IMR-90 (cell line): ENCODE measurements around the gene SCTR. TPM values are rescaled to one million over a fixed set of nuclear protein-coding genes. Genes with fewer than 3 reads are reported as not detected.

Experiments
- ATAC-seq: fragments of 200-7000 bp; cut with Tn5 transposase; 2 replicates; pipeline ENCODE4 v1.9.1; 2020; ENCODE audit warnings: low read depth, mild to moderate bottlenecking, moderate library complexity
- BruUV-seq: library from RNA; stranded (reverse); fragments of 400-500 nt; replicated peaks from 2 replicates; lab custom pipeline; 2021; lab: Mats Ljungman, UMichigan
- CTCF ChIA-PET: fragments of 300-600 bp; formaldehyde crosslinking; extraction: SDS; loops from one replicate; lab custom pipeline; 2021; ENCODE audit warnings: antibody characterized with exemption; lab: Yijun Ruan, JAX
- POLR2A ChIA-PET: fragments of 300-600 bp; sonication (Branson Sonifier 250); formaldehyde crosslinking; loops from one replicate; lab custom pipeline; 2022; ENCODE audit warnings: antibody characterized with exemption; ENCODE audit not compliant: unreplicated experiment; lab: Charles Lee
- DNase-seq: peaks from one replicate; pipeline ENCODE4 v3.0.0; 2013
- H2AFZ ChIP-seq: replicated peaks from 2 replicates; pipeline ENCODE3; 2013; ENCODE audit warnings: low read length, mild to moderate bottlenecking; ENCODE audit not compliant: poor library complexity
- H2AK5ac ChIP-seq: 2 replicates; pipeline ENCODE4 v1.6.1; 2013; ENCODE audit warnings: low read depth, low read length, inconsistent platforms
- H2AK9ac ChIP-seq: replicated peaks from 2 replicates; pipeline ENCODE3; 2013; ENCODE audit warnings: mild to moderate bottlenecking, low read depth, low read length, moderate library complexity; ENCODE audit not compliant: poor library complexity
- H2BK120ac ChIP-seq: 2 replicates; pipeline ENCODE4 v1.6.1; 2013; ENCODE audit warnings: low read depth, low read length, inconsistent platforms
- H2BK15ac ChIP-seq: 3 replicates; pipeline ENCODE4 v1.6.1; 2013; ENCODE audit warnings: low read depth, low read length, inconsistent platforms
- H2BK20ac ChIP-seq: 2 replicates; pipeline ENCODE4 v1.6.1; 2013; ENCODE audit warnings: low read depth, mild to moderate bottlenecking, inconsistent platforms, low read length, moderate library complexity
- H2BK5ac ChIP-seq: 2 replicates; pipeline ENCODE4 v1.6.1; 2013; ENCODE audit warnings: mild to moderate bottlenecking, low read depth, low read length, inconsistent platforms; ENCODE audit not compliant: poor library complexity, severe bottlenecking
- H3K14ac ChIP-seq: replicated peaks from 2 replicates; pipeline ENCODE4 v1.6.1; 2013; ENCODE audit warnings: low read depth, low read length, inconsistent platforms
- H3K18ac ChIP-seq: 2 replicates; pipeline ENCODE4 v1.6.1; 2013; ENCODE audit warnings: low read depth, low read length, control low read depth
- H3K23ac ChIP-seq: 2 replicates; pipeline ENCODE4 v1.6.1; 2013; ENCODE audit warnings: low read depth, low read length, inconsistent platforms
- H3K27ac ChIP-seq: 2 replicates; pipeline ENCODE4 v1.5.1; 2013; ENCODE audit warnings: mild to moderate bottlenecking, control low read depth, low read length; ENCODE audit not compliant: insufficient read depth
- H3K27me3 ChIP-seq: 2 replicates; pipeline ENCODE4 v1.6.1; 2013; ENCODE audit warnings: low read length; ENCODE audit not compliant: control insufficient read depth, insufficient read depth
- H3K36me3 ChIP-seq: 2 replicates; pipeline ENCODE4 v1.6.1; 2013; ENCODE audit warnings: low read length, mixed read lengths; ENCODE audit not compliant: control insufficient read depth, insufficient read depth
- H3K4ac ChIP-seq: 2 replicates; pipeline ENCODE4 v1.6.1; 2013; ENCODE audit warnings: low read depth, low read length, inconsistent platforms
- H3K4me1 ChIP-seq: 2 replicates; pipeline ENCODE4 v1.6.1; 2013; ENCODE audit warnings: low read length, mixed read lengths; ENCODE audit not compliant: control insufficient read depth, insufficient read depth
- H3K4me2 ChIP-seq: 2 replicates; pipeline ENCODE4 v1.6.1; 2013; ENCODE audit warnings: low read depth, mild to moderate bottlenecking, control low read depth, low read length, moderate library complexity
- H3K4me3 ChIP-seq: 2 replicates; pipeline ENCODE4 v1.5.1; 2013; ENCODE audit warnings: low read depth, mild to moderate bottlenecking, control low read depth, low read length, moderate library complexity; ENCODE audit not compliant: insufficient read depth
- H3K56ac ChIP-seq: 2 replicates; pipeline ENCODE4 v1.6.1; 2013; ENCODE audit warnings: low read length, inconsistent platforms; ENCODE audit not compliant: insufficient read depth; ENCODE audit errors: extremely low read depth
- H3K79me1 ChIP-seq, 2 experiments: 2 replicates each; pipeline ENCODE4 v1.6.1; 2013; ENCODE audit warnings: low read length in 2 of 2, inconsistent platforms in 1 of 2, low read depth in 1 of 2
- H3K9ac ChIP-seq: 2 replicates; pipeline ENCODE4 v1.6.1; 2013; ENCODE audit warnings: low read depth, low read length, control low read depth
- H3K9me1 ChIP-seq: 2 replicates; pipeline ENCODE4 v1.6.1; 2013; ENCODE audit warnings: low read length, inconsistent platforms; ENCODE audit not compliant: insufficient read depth
- H3K9me3 ChIP-seq: 2 replicates; pipeline ENCODE4 v1.6.1; 2013; ENCODE audit warnings: low read length; ENCODE audit not compliant: control insufficient read depth, insufficient read depth
- H4K20me1 ChIP-seq: 2 replicates; pipeline ENCODE4 v1.6.1; 2013; ENCODE audit warnings: low read length, inconsistent platforms; ENCODE audit not compliant: insufficient read depth
- H4K5ac ChIP-seq: 2 replicates; pipeline ENCODE4 v1.6.1; 2013; ENCODE audit warnings: mild to moderate bottlenecking, low read depth, low read length, control low read depth
- H4K8ac ChIP-seq, 2 experiments: 2 replicates each; pipeline ENCODE4 v1.6.1; 2013; ENCODE audit warnings: low read depth in 2 of 2, low read length in 2 of 2, control low read depth in 1 of 2, inconsistent platforms in 1 of 2
- H4K91ac ChIP-seq: 2 replicates; pipeline ENCODE4 v1.6.1; 2013; ENCODE audit warnings: low read depth, low read length, inconsistent platforms; ENCODE audit not compliant: insufficient read depth
- BHLHE40 ChIP-seq: fragments of 150-350 bp; IDR thresholded peaks from 2 replicates; pipeline ENCODE4 v1.6.1; 2016; ENCODE audit warnings: mild to moderate bottlenecking, low read depth, low read length
- CHD1 ChIP-seq: IDR thresholded peaks from 2 replicates; pipeline ENCODE4 v1.6.1; 2012; ENCODE audit warnings: low read depth, low read length, improper control_type of control experiment
- CTCF ChIP-seq: conservative IDR thresholded peaks from 2 replicates; pipeline ENCODE4 v1.5.1; 2012; ENCODE audit warnings: mild to moderate bottlenecking, low read depth, low read length, improper control_type of control experiment
- ELK1 ChIP-seq: fragments of 150-350 bp; IDR thresholded peaks from 2 replicates; pipeline ENCODE4 v1.6.1; 2016; ENCODE audit warnings: low read depth, mild to moderate bottlenecking, low read length, moderate library complexity, borderline replicate concordance
- MAFK ChIP-seq: IDR thresholded peaks from 2 replicates; pipeline ENCODE4 v1.6.1; 2012; ENCODE audit warnings: low read depth, low read length, improper control_type of control experiment
- MAZ ChIP-seq: IDR thresholded peaks from 2 replicates; pipeline ENCODE4 v1.6.1; 2012; ENCODE audit warnings: low read depth, mild to moderate bottlenecking, low read length, improper control_type of control experiment, moderate library complexity, borderline replicate concordance
- MXI1 ChIP-seq: IDR thresholded peaks from 2 replicates; pipeline ENCODE4 v1.6.1; 2012; ENCODE audit warnings: low read depth, mild to moderate bottlenecking, low read length, moderate library complexity, borderline replicate concordance
- NFE2L2 ChIP-seq: fragments of 150-350 bp; IDR thresholded peaks from 2 replicates; pipeline ENCODE4 v1.6.1; 2016; ENCODE audit warnings: low read depth, mild to moderate bottlenecking, low read length
- RFX5 ChIP-seq: IDR thresholded peaks from 2 replicates; pipeline ENCODE4 v1.8.0; 2012; ENCODE audit warnings: low read depth, mild to moderate bottlenecking, low read length, moderate library complexity
- SMC3 ChIP-seq: fragments of 150-350 bp; IDR thresholded peaks from 2 replicates; pipeline ENCODE4 v1.6.1; 2016; ENCODE audit warnings: low read depth, mild to moderate bottlenecking, antibody characterized with exemption, low read length, moderate library complexity
- WGBS, 2 experiments: methylation state at CpG; one replicate each; pipeline versions ENCODE4 v1.1.5 to v1.1.7; 2013; ENCODE audit warnings: missing lambda C conversion rate in 2 of 2; ENCODE audit not compliant: insufficient read length in 1 of 2; ENCODE audit errors: extremely low coverage in 2 of 2; 5-methylcytosine and 5-hydroxymethylcytosine counted together
- dilution Hi-C: fragments of 300-500 bp; cut with HindIII; formaldehyde crosslinking; loops from one replicate; pipeline ENCODE4 v1.14.3; 2018; ENCODE audit warnings: low sequenced_read_pairs; ENCODE audit not compliant: unreplicated experiment
- in situ Hi-C: fragments of 300-500 bp; cut with MboI; formaldehyde crosslinking; loops from 3 replicates; pipeline ENCODE4 v1.14.3; 2019; ENCODE audit warnings: low sequenced_read_pairs, inconsistent platforms, mixed read lengths
- intact Hi-C: fragments of 100-400 bp; cut with micrococcal nuclease; formaldehyde crosslinking; loops from 2 replicates; pipeline ENCODE4 v1.10.0; 2022
- polyA plus RNA-seq, 3 experiments: library from polyadenylated mRNA; depleted of rRNA; stranded (reverse); fragments of >200 nt; gene quantifications; 2 replicates each; pipeline ENCODE4 v1.2.3, GENCODE V29; 2012; ENCODE audit warnings: low replicate concordance in 1 of 3
- total RNA-seq: library from RNA; depleted of rRNA; stranded (reverse); fragments of >200 nt; gene quantifications from 2 replicates; pipeline ENCODE4 v1.2.3, GENCODE V29; 2012

Gene SCTR
- total and polyA plus RNA-seq, 2 of the 4 experiments (the other 2 are of a cell fraction), result not detected

GRCh38 chr2:119442226-119442619, 82.1 kb downstream of the SCTR start:
- dilution Hi-C loops, result no loop called here
- no TSS peak for BruUV-seq

More at GRCh38 chr2:119442226-119442619, 82.1 kb downstream of the SCTR start:
- Histone ChIP-seq H4K20me1 (no peaks in the 10 kb centered on the region), H4K8ac (no peak overlapping the region), H3K14ac (no peak overlapping the region), H2BK5ac (no peak overlapping the region), H3K4me3 (no peak overlapping the region), H3K36me3 (no peaks in the 10 kb centered on the region), H3K9me3 (no peaks in the 10 kb centered on the region), H4K91ac (no peak overlapping the region), H2AK5ac (no peak overlapping the region), H3K9ac (no peak overlapping the region), H3K27ac (no peak overlapping the region), H2AFZ (no peak overlapping the region), H3K4ac (no peak overlapping the region), H3K23ac (no peak overlapping the region), H3K9me1 (no peaks in the 10 kb centered on the region), H3K79me1 (no peaks in the 10 kb centered on the region), H3K18ac (no peak overlapping the region), H3K4me1 (no peaks in the 10 kb centered on the region), H2BK20ac (no peak overlapping the region), H2AK9ac (no peak overlapping the region), H3K4me2 (no peak overlapping the region), H3K56ac (no peak overlapping the region), H2BK120ac (no peak overlapping the region), H2BK15ac (no peak overlapping the region), H4K5ac (no peak overlapping the region), H3K27me3 (peaks cover 10% of the 10 kb centered on the region)
- 28% methylated on average over 2 of the region's 7 CpGs; no CpG with 5 or more reads in 1 of the 2 experiments for WGBS, 2 experiments
- no peak for TF ChIP-seq NFE2L2
- no peak for TF ChIP-seq MXI1
- no peak for TF ChIP-seq ELK1
- no peak for TF ChIP-seq CTCF
- no peak for TF ChIP-seq BHLHE40
- no peak for TF ChIP-seq MAZ
- no peak for TF ChIP-seq SMC3
- TF ChIP-seq MAFK, result no peak
- TF ChIP-seq RFX5, result no peak
- TF ChIP-seq CHD1, result no peak
- no peak for ATAC-seq
- ChIA-PET POLR2A (no interaction called here), CTCF (no interaction called here)
- intact Hi-C loops, result no loop called here
- no peak for DNase-seq
- in situ Hi-C loops, result no loop called here
